ENCODE data around the gene TMEM175. TPM values are rescaled to one million over a fixed set of nuclear protein-coding genes. Genes with fewer than 3 reads are reported as not detected.

Gene TMEM175
- total RNA-seq, 4 donors from 2014 or later = 33.3 to 61.2 (median 39.0) TPM

DNA sequence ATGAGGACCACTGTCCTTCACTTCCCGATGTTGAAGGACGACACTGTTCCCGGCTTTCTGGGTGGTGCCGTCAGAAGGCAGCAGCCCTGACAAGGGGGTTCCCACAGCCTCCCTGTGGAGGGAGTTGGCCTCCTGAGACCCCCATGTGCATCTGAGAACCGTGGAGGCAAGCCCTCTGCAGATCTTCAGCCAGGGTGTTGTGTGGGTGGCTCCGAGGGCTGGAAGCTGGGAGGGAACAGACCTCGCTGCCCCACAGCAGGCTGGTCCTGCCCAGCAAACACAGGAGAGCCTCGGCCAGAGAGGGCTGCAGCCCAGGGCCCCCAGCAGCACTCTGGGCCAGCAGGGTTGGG lies 24.9 kb downstream of the TMEM175 start:
- 66% methylated on average over 4 to 7 of the region's 8 CpGs for WGBS, 2 donors
- H3K36me3 ChIP-seq = peaks cover 0 to 99% (median 0%) of the 10 kb centered on the region in 3 donors

DNA sequence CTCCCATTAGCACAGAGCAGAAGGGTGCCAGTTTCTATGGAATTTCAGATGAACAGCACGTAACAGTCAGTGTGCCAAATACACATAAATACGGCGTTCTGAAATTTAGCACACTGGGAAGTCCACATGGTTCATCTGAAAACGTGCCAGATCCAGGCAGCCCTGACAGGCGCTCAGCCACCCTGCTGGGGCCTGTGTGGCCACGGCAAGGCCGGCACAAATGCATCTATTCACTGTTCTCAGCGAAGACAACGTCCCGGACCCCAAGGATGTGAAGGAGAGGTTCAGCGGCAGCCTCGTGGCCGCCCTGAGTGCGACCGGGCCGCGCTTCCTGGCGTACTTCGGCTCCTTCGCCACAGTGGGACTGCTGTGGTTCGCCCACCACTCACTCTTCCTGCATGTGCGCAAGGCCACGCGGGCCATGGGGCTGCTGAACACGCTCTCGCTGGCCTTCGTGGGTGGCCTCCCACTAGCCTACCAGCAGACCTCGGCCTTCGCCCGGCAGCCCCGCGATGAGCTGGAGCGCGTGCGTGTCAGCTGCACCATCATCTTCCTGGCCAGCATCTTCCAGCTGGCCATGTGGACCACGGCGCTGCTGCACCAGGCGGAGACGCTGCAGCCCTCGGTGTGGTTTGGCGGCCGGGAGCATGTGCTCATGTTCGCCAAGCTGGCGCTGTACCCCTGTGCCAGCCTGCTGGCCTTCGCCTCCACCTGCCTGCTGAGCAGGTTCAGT lies 25.5 kb downstream of the TMEM175 start:
- Histone ChIP-seq H3K4me3 (no peak overlapping the region), H3K9me3 (no peaks in the 10 kb centered on the region), H3K27ac (no peak overlapping the region), H3K36me3 (peaks cover 0 to 100% (median 0%) of the 10 kb centered on the region in 3 donors), H3K27me3 (no peaks in the 10 kb centered on the region), H3K4me1 (no peaks in the 10 kb centered on the region)
- TF ChIP-seq EP300 (IDR thresholded peaks at IDR 0.05) = no peak
- no peak for TF ChIP-seq POLR2A (IDR thresholded peaks at IDR 0.05)
- TF ChIP-seq, protein P1, sequence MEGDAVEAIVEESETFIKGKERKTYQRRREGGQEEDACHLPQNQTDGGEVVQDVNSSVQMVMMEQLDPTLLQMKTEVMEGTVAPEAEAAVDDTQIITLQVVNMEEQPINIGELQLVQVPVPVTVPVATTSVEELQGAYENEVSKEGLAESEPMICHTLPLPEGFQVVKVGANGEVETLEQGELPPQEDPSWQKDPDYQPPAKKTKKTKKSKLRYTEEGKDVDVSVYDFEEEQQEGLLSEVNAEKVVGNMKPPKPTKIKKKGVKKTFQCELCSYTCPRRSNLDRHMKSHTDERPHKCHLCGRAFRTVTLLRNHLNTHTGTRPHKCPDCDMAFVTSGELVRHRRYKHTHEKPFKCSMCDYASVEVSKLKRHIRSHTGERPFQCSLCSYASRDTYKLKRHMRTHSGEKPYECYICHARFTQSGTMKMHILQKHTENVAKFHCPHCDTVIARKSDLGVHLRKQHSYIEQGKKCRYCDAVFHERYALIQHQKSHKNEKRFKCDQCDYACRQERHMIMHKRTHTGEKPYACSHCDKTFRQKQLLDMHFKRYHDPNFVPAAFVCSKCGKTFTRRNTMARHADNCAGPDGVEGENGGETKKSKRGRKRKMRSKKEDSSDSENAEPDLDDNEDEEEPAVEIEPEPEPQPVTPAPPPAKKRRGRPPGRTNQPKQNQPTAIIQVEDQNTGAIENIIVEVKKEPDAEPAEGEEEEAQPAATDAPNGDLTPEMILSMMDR (IDR thresholded peaks at IDR 0.05) = no peak
- WGBS, 2 donors = 89 to 92% methylated on average over 40 to 45 of the region's 45 CpGs
- DNase-seq (ENCODE audit: low spot score in 2 of 2) = no peak

More for the DNA sequence above, 24.9 kb downstream of the TMEM175 start:
- no peak for TF ChIP-seq POLR2A (IDR thresholded peaks at IDR 0.05)
- TF ChIP-seq EP300 (IDR thresholded peaks at IDR 0.05) = no peak
- TF ChIP-seq, protein P1 (IDR thresholded peaks at IDR 0.05) = no peak
- no peak for DNase-seq (ENCODE audit: low spot score in 2 of 2)
- Histone ChIP-seq H3K27me3 (no peaks in the 10 kb centered on the region), H3K4me3 (no peak overlapping the region), H3K27ac (no peak overlapping the region), H3K9me3 (no peaks in the 10 kb centered on the region), H3K4me1 (no peaks in the 10 kb centered on the region)

DNA sequence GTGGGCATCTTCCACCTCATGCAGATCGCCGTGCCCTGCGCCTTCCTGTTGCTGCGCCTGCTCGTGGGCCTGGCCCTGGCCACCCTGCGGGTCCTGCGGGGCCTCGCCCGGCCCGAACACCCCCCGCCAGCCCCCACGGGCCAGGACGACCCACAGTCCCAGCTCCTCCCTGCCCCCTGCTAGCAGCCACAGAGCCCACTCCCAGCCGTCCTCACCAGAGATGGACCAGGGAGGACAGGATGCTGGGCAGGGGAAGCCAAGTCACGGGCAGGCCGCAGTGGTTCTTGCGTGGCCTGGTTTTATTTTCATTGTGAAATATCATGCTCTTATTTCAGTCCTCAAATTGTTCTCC lies 26.0 kb downstream of the TMEM175 start:
- TF ChIP-seq EP300 (IDR thresholded peaks at IDR 0.05) (no peak), POLR2A (IDR thresholded peaks at IDR 0.05) (no peak)
- TF ChIP-seq, protein P1 (IDR thresholded peaks at IDR 0.05) = no peak
- H3K9me3 ChIP-seq = no peaks in the 10 kb centered on the region
- no peak overlapping the region for H3K27ac ChIP-seq
- H3K36me3 ChIP-seq = peaks cover 0 to 100% (median 0%) of the 10 kb centered on the region in 3 donors
- DNase-seq (ENCODE audit: low spot score in 2 of 2) = no peak
- H3K4me1 ChIP-seq = no peaks in the 10 kb centered on the region
- WGBS, 2 donors = 83 to 88% methylated on average over 3 to 13 of the region's 17 CpGs
- H3K27me3 ChIP-seq = no peaks in the 10 kb centered on the region
- H3K4me3 ChIP-seq = no peak overlapping the region

DNA sequence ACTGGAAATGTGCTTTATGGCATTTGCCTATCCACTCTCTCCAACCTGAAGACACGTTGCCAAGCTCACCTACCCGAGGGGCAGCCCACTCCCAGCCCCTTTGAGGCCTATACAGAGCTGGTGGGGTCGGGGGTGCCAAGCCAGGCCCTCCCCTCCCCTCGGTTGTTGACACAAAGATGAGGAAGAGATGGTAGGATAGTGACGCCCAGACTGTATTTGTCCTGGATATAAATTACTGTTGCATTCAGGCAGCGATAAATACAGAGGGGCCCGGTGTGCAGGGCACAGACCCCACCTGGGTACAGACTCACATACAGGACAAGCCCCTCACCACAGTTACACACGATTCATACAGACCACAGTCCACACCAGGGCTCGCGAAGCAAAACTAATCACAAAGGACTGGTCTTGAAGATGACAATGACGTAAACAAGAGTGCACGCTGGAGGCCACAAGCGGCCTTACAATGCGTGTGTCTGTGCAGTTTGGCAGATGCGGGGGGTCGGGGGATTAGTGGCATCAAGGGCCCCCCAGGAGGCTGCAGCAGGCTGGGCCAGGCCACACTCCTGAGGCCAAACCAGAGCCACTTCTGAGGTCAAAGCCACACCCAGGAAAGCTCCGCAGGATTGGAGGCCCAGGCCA lies 26.6 kb downstream of the TMEM175 start:
- DNase-seq (ENCODE audit: low spot score in 2 of 2) = no peak
- Histone ChIP-seq H3K36me3 (peaks cover 0 to 100% (median 0%) of the 10 kb centered on the region in 3 donors), H3K27ac (no peak overlapping the region), H3K9me3 (no peaks in the 10 kb centered on the region), H3K4me1 (no peaks in the 10 kb centered on the region), H3K4me3 (no peak overlapping the region), H3K27me3 (no peaks in the 10 kb centered on the region)
- 75 to 76% methylated on average over 17 of the region's 17 CpGs for WGBS, 2 donors
- TF ChIP-seq EP300 (IDR thresholded peaks at IDR 0.05) = no peak
- TF ChIP-seq, protein P1 (IDR thresholded peaks at IDR 0.05) = no peak
- TF ChIP-seq POLR2A (IDR thresholded peaks at IDR 0.05) = no peak

Data from tibial nerve (tissue), 4 donors.